HG03060 (cell line): Measurements from ENCODE around the gene MICAL3.
A peak's percentile ranks its signal among the peaks of the same experiment; 100 is the strongest.

ENCODE experiments used
- ATAC-seq: cut with Tn5 transposase; IDR thresholded peaks from one replicate; pipeline ENCODE4 v1.9.1; 2021; ENCODE audit warnings: low read depth, moderate number of reproducible peaks; ENCODE audit not compliant: unreplicated experiment

Gene MICAL3

DNA sequence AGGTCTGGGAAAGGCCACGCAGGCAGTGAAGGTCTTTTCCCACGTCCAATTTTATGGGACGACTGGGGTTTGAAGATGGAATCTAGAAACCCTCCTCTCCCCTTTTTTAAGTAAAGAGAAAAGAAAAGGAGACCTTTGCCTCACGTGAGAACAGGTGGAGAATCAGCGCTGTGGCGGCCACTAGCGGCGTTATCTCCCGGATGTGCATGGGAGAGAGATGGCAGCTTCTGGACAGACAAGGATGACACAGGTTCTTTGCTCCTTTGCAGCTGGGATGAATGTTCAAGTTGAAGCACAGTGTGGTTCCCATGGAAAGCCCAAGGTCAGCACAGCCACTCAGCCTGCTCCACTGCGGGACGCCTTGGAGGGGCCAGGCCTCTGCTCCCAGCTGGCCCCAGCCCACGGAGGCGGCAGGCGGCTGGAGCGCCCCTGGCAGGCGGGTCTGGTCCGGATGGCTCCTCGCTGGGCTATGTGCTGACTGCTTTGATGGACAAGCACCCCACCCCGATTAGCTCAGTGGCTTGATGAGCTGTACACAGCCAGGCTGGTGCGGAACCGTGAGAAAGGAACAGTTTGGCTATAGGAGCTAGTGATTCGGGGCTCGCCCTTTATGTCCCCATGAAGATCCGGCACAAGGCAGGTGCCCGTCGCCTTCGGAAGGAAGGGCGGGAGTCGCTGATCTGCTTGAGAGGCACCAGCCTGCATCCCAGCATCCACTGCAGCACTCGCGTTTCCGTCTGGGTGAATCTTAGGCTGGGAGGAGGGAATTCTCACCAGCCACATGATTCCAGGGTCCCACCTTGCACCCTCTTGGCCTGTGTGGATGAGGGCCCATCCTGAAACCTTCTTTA is 235.6 kb downstream of the MICAL3 start:
- ATAC-seq = no peak

DNA sequence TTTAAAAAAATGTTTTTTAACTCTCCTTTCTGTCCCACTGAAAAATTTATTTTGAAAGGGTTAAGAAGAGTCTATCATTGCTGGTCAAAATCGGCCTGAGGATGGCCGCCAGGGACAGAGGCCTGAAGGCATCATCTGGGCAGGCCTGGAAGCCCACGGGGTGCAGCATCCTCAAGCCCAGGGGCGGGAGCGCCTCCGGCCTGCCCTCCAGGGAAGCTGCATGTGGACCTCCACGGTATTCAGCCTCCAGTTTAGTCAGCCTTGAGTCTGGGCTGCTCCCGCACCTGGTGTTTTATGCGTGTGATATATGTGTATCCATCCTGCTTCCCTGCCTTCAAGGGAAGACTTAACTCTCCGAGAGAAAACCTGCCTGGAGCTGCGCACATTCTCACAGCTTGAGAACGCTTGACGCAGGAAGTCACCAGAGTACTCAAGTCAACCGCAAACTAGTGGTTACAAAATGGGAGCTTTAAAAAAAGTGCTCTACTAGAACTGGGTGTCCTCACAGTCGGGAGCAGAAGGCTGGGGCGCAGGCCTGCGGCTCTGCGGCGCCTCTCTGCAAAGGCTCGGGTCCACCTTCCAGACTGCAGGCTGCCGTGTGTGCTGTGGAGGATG is 236.5 kb downstream of the MICAL3 start:
- ATAC-seq = no peak

DNA sequence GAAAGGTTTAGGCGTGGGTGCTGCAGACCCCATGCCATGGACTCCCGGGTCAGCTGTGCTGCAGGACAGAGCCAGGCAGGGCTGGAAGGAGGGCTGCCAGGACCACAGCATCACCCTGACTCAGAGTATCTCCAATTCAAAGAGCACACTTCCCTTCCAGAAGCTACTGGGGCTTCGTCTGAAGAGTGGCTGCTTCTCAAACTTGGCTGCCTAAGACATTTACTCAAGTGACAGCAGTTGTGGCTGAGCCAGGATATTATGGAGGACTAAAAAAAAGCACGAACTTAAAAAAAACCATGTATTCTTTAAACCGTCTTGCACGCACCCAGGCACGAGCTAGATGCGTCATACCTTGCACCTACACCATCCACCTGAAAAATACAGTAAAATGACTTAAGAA is 237.1 kb downstream of the MICAL3 start:
- no peak for ATAC-seq

DNA sequence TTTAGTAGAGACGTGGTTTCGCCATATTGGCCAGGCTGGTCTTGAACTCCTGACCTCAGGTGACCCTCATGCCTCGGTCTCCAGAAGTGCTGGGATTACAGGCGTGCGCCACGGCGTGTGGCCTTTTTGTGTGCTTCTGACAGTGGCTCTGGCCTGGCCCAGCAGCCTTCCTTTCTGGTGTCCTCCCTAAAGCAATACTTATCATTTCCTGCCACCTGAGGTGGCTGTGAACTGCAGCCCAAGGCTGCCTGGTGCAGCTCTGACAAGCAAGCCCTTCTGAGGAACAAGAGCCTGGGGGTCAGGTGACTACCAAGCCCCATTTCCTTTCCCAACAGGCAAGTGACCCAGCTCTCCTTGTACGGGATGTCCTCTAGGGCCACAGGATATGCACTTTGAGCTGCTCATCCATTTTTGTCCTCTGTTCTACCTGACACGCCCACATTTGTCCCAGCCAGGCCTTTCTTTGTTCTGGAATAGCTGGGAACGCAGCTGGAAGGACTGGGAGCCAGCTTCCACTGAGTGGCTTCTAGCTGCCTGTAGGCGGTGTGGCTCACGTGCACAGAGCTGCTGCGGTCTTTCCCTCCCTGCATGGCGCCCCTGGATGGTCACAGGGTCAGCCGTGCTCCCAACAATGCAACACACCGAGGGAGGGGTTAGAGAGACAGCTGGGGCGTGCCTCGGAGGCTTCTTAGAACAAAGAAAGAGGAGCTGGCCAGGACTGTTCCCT is 237.8 kb downstream of the MICAL3 start:
- no peak for ATAC-seq

DNA sequence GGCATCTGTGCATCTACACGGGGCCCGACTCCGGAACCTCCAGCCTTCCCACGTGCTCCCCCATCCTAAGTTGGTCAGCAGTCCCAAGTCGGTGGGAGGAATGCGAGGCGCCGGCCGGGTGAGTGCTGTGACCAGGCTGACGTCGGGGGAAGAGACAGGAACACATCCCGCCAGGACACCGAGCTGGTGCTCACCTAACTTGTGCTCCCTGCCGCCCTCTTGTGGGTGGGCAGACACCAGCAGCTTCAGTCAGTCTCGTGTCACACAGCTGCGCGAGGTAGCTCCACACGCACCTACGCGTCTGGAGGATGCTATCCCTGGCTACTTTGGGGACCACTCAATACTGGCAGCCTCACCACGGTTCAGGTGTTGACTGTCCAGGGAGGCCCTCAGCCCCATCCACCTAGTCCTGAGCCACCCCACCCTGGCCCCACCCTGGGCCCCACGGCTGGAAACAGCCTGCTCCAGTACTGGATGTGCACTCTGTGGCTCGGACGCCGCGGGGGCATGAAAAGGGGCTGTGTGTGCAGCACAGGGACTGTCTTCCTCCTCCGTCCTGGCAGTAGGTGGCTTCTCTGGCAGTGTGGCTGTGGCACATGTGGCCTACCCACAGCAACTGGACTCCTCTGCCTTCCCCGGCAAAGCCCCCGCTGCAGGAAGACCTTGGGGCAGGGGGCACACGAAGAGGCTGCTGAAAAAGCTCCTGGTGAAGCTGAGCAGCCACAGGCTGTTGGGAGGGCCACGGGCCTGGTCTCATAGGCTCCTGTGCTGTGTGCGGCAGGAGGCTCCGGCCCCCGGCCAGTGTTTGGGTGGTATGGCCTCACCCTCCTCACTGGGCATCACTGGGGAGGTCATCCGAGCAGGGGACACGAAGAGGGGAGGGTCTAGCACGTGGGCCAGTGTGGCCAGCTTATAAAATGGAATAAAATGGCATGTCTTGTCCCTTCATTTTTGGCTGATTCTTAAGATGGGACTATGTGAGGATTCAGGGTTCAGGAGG is 238.9 kb downstream of the MICAL3 start:
- ATAC-seq = no peak

DNA sequence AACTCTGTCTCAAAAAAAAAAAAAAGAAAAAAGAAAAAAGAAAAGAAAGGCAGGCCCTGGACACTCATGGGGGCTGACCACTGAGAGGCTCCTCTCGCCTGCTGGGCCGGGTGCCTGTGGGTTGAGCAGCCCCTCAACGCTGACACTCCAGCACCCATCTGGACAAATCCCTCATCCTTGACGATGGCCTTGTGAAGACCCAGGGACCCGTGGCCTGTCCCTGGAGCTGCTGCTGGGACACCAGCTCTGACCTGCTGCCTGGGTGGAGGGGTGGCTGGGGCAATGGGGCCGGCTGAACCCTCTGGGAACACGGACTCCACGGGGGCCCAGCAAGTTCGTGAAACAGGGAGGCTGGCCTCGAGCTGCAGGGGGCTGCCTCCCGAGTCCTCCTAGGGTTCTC is 239.6 kb downstream of the MICAL3 start:
- no peak for ATAC-seq

DNA sequence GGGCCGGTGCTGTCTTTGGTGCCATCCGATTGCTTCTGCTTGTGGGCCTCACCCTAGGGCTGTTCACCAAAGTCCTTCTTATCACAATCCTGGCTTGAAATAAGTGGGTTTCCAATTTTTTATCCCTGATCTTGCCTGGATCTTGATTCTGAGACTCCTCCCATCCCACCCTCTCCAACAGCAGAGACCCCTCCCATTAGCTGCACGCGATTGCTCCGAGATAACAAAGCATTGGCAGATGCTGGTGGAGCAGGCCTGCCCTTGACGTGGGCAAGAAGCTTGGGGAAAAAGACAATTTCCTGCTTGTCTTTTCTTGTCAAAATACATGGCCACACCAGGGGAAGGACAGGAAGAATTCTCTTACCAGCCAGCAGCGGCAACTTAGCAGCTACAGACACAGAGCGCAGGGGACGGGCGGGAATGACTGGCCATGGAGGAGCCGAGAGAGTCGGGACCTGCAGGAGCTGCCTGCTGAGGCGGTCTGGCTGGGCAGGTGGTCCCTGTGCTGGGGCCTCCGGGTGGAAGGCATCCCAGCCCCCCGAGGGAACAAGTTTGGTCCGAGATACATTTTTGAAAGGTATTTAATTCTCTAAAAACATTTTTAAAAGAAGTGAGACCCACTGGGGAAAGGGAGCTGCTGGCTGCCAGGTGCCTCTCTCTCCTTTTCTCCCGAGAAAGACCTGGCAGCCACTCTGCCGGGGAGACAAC is 240.4 kb downstream of the MICAL3 start:
- no peak for ATAC-seq

DNA sequence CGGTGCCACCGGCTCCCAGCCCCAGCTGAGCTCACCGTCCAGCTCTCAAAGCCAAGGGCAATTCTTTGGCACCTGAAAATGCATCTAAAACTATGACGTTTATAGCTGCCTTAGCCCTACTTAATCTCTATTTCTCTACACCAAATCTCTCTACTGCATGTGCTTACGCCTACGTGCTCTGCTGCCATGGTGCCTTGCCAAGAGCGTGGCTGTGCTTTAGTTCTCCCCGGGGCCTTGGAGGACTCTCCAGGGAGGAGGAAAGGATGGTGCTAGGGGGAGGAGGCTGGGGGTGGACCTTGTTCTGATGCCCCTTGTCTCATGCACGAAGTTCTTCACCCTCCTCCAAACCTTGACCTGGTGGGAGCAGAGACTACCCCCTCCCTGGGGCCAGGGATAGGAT is 241.0 kb downstream of the MICAL3 start:
- ATAC-seq = no peak

DNA sequence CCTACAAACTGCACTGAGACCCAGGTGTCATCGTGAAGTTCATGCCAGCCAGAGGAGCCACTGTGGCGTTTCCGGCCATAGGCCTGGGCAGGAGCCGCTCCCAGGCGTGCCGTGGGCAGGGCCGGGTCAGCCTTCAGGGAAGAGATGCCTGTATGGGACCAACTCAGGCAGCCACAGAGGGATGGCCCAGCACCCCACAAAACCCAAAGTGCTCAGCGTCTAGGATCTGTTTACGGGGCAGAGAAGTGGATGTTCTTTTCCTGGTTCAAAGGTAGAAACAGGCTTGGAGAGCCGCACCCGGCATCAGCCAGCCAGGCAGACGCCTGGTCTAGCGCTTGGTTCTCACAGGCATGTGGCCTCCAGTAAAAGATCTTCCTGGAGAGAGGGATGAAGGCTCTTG is 241.7 kb downstream of the MICAL3 start:
- no peak for ATAC-seq

DNA sequence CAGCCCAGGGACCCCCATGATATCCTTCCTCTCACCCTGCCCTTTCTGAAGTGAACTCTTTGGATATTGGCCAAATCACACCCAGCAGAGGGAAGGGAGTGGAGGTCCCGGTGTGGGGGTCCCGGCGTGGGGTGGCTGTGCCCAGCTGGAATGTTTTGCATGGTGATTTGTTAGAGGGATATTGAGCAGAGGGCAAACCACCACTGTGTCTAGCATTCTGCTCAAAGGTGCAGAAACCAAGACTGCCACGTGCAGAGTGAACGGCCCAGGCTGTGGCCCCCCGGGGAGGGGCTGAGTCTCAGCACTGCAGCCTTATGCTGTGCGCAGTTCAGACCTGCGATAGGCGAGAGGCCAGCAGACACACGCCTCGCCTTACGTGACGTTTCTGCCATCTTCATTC is 242.2 kb downstream of the MICAL3 start:
- no peak for ATAC-seq

DNA sequence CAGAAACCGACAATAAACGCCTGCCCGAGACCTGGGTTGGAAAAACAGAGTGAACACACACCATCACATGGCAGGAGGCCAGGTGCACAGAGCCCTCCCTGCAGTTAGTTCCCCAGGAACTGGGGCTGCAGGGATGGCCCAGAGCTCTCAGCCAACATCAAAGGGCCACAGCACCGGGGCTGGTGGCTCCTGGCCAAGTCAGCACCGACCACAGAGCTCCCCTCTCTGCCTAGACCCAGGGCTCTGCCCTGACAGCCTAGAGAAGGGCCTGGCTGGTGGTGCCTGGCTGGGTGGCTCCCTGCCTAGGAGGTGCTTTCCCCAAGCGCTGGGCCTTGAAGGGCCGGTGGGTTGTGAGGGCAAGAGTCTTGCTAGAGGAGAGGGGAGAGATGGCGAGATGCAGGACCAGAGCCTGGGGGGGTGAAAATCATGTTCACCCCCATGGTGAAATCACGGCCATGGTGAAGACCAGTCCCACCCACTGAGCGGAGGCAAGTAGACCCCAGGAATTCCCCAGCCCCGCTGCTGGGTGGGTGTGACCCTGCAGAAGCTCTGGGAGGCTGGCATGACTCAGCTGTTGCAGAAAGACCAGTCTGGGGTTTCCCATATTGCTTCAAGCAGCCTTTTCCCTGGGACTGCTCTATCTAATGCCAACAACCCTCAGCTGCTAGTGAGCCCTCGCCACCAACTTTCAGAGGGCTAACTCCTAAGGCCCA is 242.9 kb downstream of the MICAL3 start:
- peak; percentile 29 for ATAC-seq

DNA sequence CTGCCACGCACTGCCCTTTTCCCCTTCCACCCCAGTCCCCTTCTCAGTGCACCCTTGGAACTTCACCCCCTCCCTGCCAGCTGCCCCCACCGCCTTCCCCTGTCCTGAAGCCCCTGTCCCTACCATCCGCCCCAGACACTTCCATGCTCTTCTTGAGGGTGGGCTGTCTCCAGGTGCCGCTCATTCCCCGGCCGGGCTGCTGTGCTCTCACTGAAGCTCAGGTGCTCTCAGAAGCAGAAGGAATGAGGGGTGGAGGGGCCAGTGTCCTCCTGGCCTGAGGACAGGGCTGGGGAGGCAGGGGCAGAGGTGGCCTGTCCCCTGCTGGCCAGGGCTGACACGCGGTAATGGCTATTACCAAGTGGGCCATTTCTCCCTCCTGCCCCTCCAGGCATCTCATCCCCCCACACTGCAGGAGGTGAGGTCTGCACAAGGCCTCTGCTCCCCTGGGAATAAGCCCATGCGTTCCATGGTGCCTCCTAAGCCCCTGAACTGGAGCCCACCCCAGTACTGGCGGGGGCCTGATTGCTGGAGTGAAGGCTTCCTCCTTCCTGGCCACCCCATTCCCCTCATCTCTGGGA is 243.5 kb downstream of the MICAL3 start:
- ATAC-seq = no peak

DNA sequence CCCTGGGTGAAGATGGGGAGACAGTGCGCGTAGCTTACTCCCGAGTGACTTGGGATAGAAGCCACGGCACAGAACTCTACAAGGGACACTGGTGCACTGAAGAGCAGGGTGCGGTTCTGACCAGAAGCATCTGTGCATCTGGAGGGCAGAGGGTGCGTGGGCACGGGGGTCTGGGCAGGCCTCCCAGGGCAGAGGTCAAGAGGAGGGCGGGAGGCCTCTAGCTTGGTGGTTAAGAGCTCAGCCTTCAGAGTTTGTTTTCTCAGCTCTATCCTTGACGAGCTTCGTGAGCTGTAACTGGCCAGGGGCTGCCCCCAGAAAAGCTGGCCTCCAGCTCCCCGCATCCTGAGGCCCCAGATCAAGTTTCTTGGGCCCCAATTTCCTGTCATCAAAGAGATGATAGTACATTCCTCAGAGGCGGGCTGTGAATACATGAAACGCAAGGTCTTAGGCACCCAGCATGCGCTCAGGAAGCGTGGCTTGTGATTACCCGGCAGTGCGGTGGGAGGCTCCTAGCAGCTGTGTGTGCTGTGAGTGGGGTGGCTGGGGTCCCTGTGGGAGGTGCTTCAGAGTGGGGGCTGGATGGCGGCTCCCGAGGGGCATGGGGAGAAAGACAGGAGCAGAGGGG is 244.1 kb downstream of the MICAL3 start:
- no peak for ATAC-seq

DNA sequence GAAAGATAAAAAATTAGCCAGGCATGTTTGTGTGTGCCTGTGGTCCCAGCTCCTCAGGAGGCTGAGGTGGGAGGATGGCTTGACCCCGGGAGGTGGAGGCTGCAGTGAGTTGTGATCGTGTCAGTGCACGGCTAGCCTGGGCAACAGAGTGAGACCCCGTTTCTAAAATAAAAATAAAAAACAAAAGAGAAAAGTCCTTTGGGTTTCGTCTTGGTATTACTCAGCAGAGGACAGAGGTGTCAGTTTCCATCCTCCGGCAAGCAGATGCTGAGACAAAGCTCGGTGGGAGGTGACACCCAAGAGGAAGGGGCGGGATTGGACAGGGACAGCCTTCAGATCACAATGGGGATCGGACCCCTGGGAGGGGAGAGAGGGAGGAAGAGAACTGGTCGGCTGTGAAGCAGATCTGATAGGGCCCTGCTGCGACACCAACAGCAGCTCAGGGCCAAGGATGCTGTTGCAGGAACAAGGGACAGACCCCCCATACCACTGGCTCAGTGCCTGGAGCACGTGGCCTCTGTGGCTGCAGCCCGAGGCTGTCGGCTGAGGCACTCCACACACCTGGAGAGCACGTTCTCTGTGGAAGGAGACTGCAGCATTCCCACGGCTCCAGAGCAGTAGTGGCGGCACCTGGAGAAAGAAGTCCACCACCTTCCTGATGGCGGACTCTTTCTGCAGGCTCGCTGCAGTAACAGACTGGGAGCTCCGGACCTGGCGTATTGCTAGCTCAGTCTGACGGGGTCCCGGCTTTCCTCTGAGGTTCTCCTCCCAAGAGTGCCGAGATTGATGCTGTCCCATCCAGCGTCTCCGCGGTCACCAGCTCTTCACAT is 244.9 kb downstream of the MICAL3 start:
- ATAC-seq = no peak

DNA sequence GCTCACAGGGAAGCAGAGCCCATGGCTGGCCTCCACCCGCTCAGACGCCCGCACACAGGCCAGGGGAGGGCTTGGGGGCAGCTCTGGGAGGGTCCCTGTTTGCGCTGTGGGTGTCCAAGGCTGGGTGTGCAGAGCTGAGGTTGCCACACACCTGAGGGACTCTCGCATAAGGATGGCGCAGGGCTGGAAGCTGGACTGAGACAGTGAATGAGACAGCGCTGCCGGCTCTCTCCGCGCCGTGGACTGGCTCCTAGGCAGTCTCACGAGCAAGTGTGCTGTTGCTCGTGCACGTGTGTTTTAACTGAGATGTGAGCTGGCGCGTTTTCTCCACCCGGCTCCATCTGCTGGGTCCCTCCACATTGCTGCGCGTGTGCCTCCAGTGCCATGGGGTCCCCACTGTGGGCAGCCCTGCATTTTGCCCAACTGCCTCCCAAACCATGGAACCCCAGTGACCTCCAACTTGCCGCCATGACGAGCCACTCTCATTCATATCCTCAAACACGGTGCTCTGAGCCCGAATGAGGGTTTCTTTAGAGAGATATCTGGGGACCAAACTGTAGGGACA is 245.9 kb downstream of the MICAL3 start:
- no peak for ATAC-seq

DNA sequence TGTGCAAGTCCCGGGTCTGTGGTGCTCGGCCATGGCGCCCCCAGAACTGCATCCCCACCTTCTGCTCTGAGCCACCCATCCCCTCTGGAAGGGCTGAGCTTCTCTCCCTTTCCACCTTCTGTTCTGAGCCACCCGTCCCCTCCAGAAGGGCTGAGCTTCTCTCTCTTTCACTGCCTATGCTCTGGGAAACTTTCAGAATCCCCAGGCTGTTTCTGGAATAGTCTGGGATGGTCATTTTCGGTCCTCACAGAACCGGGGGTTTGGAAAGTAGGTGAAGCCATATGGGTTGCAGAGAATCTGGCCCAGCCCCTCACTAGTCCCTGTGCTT is 246.7 kb downstream of the MICAL3 start:
- ATAC-seq = no peak

DNA sequence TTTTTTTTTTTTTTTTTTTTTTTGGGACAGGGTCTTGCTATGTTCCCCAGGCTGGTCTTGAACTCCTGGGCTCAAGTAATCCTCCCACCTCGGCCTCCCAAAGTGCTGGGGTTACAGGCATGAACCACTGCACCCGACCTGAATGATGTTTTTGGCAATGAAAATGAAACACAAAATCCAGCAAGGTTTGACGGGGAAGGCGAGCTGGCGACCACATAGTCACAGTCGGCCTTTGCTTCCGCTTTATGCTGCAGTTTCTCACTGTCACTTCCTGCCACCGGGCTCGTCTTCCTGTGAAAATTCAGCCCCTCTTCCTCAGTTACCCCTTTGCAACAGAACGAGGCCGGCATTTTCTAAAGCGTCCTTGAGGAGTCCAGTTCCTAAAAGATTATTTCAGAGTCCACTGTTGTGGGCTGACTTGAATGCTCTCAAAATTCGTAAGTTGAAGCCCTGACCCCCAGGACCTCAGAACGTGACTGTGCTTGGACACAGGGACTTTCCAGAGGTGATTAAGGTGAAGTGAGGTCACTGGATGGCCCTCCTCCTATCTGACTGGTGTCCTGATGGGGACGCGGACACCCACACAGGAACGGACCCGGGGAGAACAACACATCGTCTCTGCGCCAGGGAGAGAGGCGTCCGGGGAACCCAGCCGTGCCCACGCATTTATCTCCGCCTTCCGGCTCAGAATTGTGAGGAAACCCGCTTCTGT is 247.2 kb downstream of the MICAL3 start:
- no peak for ATAC-seq
